ENCODE data around the gene DNMBP. TPM values are rescaled to one million over a fixed set of nuclear protein-coding genes. Genes with fewer than 3 reads are reported as not detected.
A peak's percentile ranks its signal among the peaks of the same experiment; 100 is the strongest.

DNMBP gene
- total RNA-seq, 2 experiments from 2014 or later: 2.2 to 2.3 TPM

- Histone ChIP-seq H3K27ac (ENCODE audit: low read depth in 1 of 2, low read length in 2 of 2) (no peak overlapping the region), H3K27me3 (ENCODE audit: control insufficient read depth in 1 of 2, insufficient read depth in 2 of 2, low read length in 2 of 2) (no peaks in the 10 kb centered on the region), H3K36me3 (ENCODE audit: insufficient read depth, low read length) (no peaks in the 10 kb centered on the region), H3K4me3 (ENCODE audit: low read length) (no peak overlapping the region), H3K4me1 (ENCODE audit: insufficient read depth, low read length) (peaks cover 13% of the 10 kb centered on the region), H3K9me3 (ENCODE audit: control insufficient read depth in 1 of 2, insufficient read depth in 1 of 2, low read length in 2 of 2) (no peaks in the 10 kb centered on the region)
- DNase-seq (no peak), ATAC-seq (ENCODE audit: poor library complexity) (no peak)
- no peaks in the 10 kb centered on the region for H3K9me3 Mint-ChIP-seq
- peaks cover 43% of the 10 kb centered on the region for H3K4me1 Mint-ChIP-seq (ENCODE audit: low read depth)
- no peak for TF ChIP-seq CTCF (IDR thresholded peaks at IDR 0.05)
- intact Hi-C loops (cut with DNase I, micrococcal nuclease): loop anchor here in 1 of 2 experiments (10.0 kb wide), 1 partner anchor 277 kb away; the partner anchor contains the start of gene BLOC1S2
- CTCF ChIA-PET: interaction anchor here (0.6 kb wide), 1 partner anchor 11 kb away, joined by 3 read pairs; no protein-coding TSS in a partner anchor
- H3K27ac Mint-ChIP-seq: no peak overlapping the region
- POLR2A ChIA-PET: no interaction called here
- no peaks in the 10 kb centered on the region for H3K36me3 Mint-ChIP-seq (ENCODE audit: low read depth)
- no peaks in the 10 kb centered on the region for H3K27me3 Mint-ChIP-seq
- peak overlapping the region; percentile 85 for H3K4me3 Mint-ChIP-seq
Measured at GRCh38 chr10:100007231-100008141, 2.3 kb downstream of the DNMBP start.

- ChIA-PET POLR2A (no interaction called here), CTCF (interaction anchor here (0.7 to 1.2 kb wide), 3 partner anchors 12 to 161 kb away, joined by 3 read pairs; no protein-coding TSS in a partner anchor)
- H3K27ac Mint-ChIP-seq: no peak overlapping the region
- ATAC-seq (ENCODE audit: poor library complexity): no peak
- no peak overlapping the region for H3K4me3 Mint-ChIP-seq
- H3K36me3 ChIP-seq (ENCODE audit: insufficient read depth, low read length): no peaks in the 10 kb centered on the region
- H3K9me3 ChIP-seq (ENCODE audit: control insufficient read depth in 1 of 2, insufficient read depth in 1 of 2, low read length in 2 of 2): no peaks in the 10 kb centered on the region
- peaks cover 13% of the 10 kb centered on the region for H3K4me1 ChIP-seq (ENCODE audit: insufficient read depth, low read length)
- no peak overlapping the region for H3K4me3 ChIP-seq (ENCODE audit: low read length)
- intact Hi-C loops (cut with DNase I, micrococcal nuclease): loop anchor here in 1 of 2 experiments (10.0 kb wide), 1 partner anchor 278 kb away; the partner anchor contains the start of gene BLOC1S2
- H3K27me3 Mint-ChIP-seq: no peaks in the 10 kb centered on the region
- no peaks in the 10 kb centered on the region for H3K9me3 Mint-ChIP-seq
- no peak for TF ChIP-seq CTCF (IDR thresholded peaks at IDR 0.05)
- no peaks in the 10 kb centered on the region for H3K27me3 ChIP-seq (ENCODE audit: control insufficient read depth in 1 of 2, insufficient read depth in 2 of 2, low read length in 2 of 2)
- H3K27ac ChIP-seq (ENCODE audit: low read depth in 1 of 2, low read length in 2 of 2): no peak overlapping the region
- peaks cover 43% of the 10 kb centered on the region for H3K4me1 Mint-ChIP-seq (ENCODE audit: low read depth)
- peak in 3 of 14 experiments; percentile 32 to 55 (median 40) for DNase-seq
- H3K36me3 Mint-ChIP-seq (ENCODE audit: low read depth): no peaks in the 10 kb centered on the region
Measured at GRCh38 chr10:100006243-100006886, 3.4 kb downstream of the DNMBP start.

- H3K27ac Mint-ChIP-seq: no peak overlapping the region
- H3K27ac ChIP-seq (ENCODE audit: low read depth in 1 of 2, low read length in 2 of 2): no peak overlapping the region
- H3K27me3 ChIP-seq (ENCODE audit: control insufficient read depth in 1 of 2, insufficient read depth in 2 of 2, low read length in 2 of 2): no peaks in the 10 kb centered on the region
- no peak overlapping the region for H3K4me3 Mint-ChIP-seq
- H3K4me1 ChIP-seq (ENCODE audit: insufficient read depth, low read length): peaks cover 8% of the 10 kb centered on the region
- ChIA-PET CTCF (interaction anchor here (1.2 to 1.3 kb wide), 2 partner anchors 10 to 159 kb away, joined by 3 read pairs; no protein-coding TSS in a partner anchor), POLR2A (no interaction called here)
- no peak for TF ChIP-seq CTCF (IDR thresholded peaks at IDR 0.05)
- no peaks in the 10 kb centered on the region for H3K36me3 ChIP-seq (ENCODE audit: insufficient read depth, low read length)
- ATAC-seq (ENCODE audit: poor library complexity): no peak
- H3K27me3 Mint-ChIP-seq: no peaks in the 10 kb centered on the region
- intact Hi-C loops (cut with DNase I, micrococcal nuclease): loop anchor here in 1 of 2 experiments (10.0 kb wide), 1 partner anchor 280 kb away; the partner anchor contains the start of gene BLOC1S2
- peaks cover 30% of the 10 kb centered on the region for H3K4me1 Mint-ChIP-seq (ENCODE audit: low read depth)
- H3K9me3 Mint-ChIP-seq: no peaks in the 10 kb centered on the region
- no peak for DNase-seq
- H3K36me3 Mint-ChIP-seq (ENCODE audit: low read depth): no peaks in the 10 kb centered on the region
- no peaks in the 10 kb centered on the region for H3K9me3 ChIP-seq (ENCODE audit: control insufficient read depth in 1 of 2, insufficient read depth in 1 of 2, low read length in 2 of 2)
- no peak overlapping the region for H3K4me3 ChIP-seq (ENCODE audit: low read length)
Measured at GRCh38 chr10:100004805-100005510, 4.8 kb downstream of the DNMBP start.
